ENCODE data around the gene USP6NL. TPM values are rescaled to one million over a fixed set of nuclear protein-coding genes. Genes with fewer than 3 reads are reported as not detected.
A peak's percentile ranks its signal among the peaks of the same experiment; 100 is the strongest.

USP6NL gene
- total and polyA plus RNA-seq, 5 donors from 2014 or later = 0.46 to 2.8 (median 1.7) TPM

GRCh38 chr10:11643039-11643438 lies 31.6 kb upstream of the USP6NL start:
- no peak overlapping the region for H3K27ac Mint-ChIP-seq
- no peaks in the 10 kb centered on the region for H3K9me3 ChIP-seq (ENCODE audit: control insufficient read depth in 2 of 2, low read length in 2 of 2)
- no peak overlapping the region for H3K4me3 Mint-ChIP-seq
- peaks cover 4% of the 10 kb centered on the region for H3K36me3 Mint-ChIP-seq
- H3K27me3 ChIP-seq (ENCODE audit: control insufficient read depth, insufficient read depth, low read length) = no peaks in the 10 kb centered on the region
- DNase-seq (no peak), ATAC-seq (ENCODE audit: low read depth in 2 of 2) (no peak)
- peaks cover 0 to 2% (median 0%) of the 10 kb centered on the region in 7 donors for H3K9me3 Mint-ChIP-seq
- peaks cover 0 to 3% (median 0%) of the 10 kb centered on the region in 4 donors for H3K4me1 Mint-ChIP-seq
- no peak overlapping the region for H3K27ac ChIP-seq (ENCODE audit: insufficient read depth, low read length, poor library complexity, severe bottlenecking)
- no peaks in the 10 kb centered on the region for H3K36me3 ChIP-seq (ENCODE audit: control insufficient read depth, insufficient read depth, low read length)
- H3K27me3 Mint-ChIP-seq = peaks cover 21% of the 10 kb centered on the region
- H3K4me1 ChIP-seq (ENCODE audit: control insufficient read depth, insufficient read depth, low read length, poor library complexity, severe bottlenecking) = no peaks in the 10 kb centered on the region
- no peak overlapping the region for H3K4me3 ChIP-seq (ENCODE audit: low read depth, low read length)

- no peaks in the 10 kb centered on the region for H3K4me1 ChIP-seq (ENCODE audit: control insufficient read depth, insufficient read depth, low read length, poor library complexity, severe bottlenecking)
- Mint-ChIP-seq H3K27ac (no peak overlapping the region), H3K27me3 (peaks cover 21% of the 10 kb centered on the region), H3K9me3 (peaks cover 0 to 2% (median 0%) of the 10 kb centered on the region in 7 donors), H3K4me3 (no peak overlapping the region), H3K4me1 (peaks cover 0 to 3% (median 0%) of the 10 kb centered on the region in 4 donors), H3K36me3 (peaks cover 4% of the 10 kb centered on the region)
- H3K36me3 ChIP-seq (ENCODE audit: control insufficient read depth, insufficient read depth, low read length) = no peaks in the 10 kb centered on the region
- no peak overlapping the region for H3K4me3 ChIP-seq (ENCODE audit: low read depth, low read length)
- DNase-seq = no peak
- no peaks in the 10 kb centered on the region for H3K27me3 ChIP-seq (ENCODE audit: control insufficient read depth, insufficient read depth, low read length)
- no peaks in the 10 kb centered on the region for H3K9me3 ChIP-seq (ENCODE audit: control insufficient read depth in 2 of 2, low read length in 2 of 2)
- H3K27ac ChIP-seq (ENCODE audit: insufficient read depth, low read length, poor library complexity, severe bottlenecking) = no peak overlapping the region
- no peak for ATAC-seq (ENCODE audit: low read depth in 2 of 2)
Measured at GRCh38 chr10:11642566-11642965, 31.1 kb upstream of the USP6NL start.

- H3K27ac Mint-ChIP-seq = peak overlapping the region in 1 of 3 donors; percentile 64
- H3K27me3 ChIP-seq (ENCODE audit: control insufficient read depth, insufficient read depth, low read length) = peaks cover 1% of the 10 kb centered on the region
- DNase-seq (no peak), ATAC-seq (ENCODE audit: low read depth in 2 of 2) (no peak)
- H3K4me1 ChIP-seq (ENCODE audit: control insufficient read depth, insufficient read depth, low read length, poor library complexity, severe bottlenecking) = no peaks in the 10 kb centered on the region
- no peak overlapping the region for H3K4me3 Mint-ChIP-seq
- H3K36me3 ChIP-seq (ENCODE audit: control insufficient read depth, insufficient read depth, low read length) = no peaks in the 10 kb centered on the region
- peaks cover 0 to 1% (median 0%) of the 10 kb centered on the region in 7 donors for H3K9me3 Mint-ChIP-seq
- H3K4me3 ChIP-seq (ENCODE audit: low read depth, low read length) = no peak overlapping the region
- H3K4me1 Mint-ChIP-seq = peaks cover 0 to 3% (median 0%) of the 10 kb centered on the region in 4 donors
- peaks cover 41% of the 10 kb centered on the region for H3K27me3 Mint-ChIP-seq
- H3K27ac ChIP-seq (ENCODE audit: insufficient read depth, low read length, poor library complexity, severe bottlenecking) = no peak overlapping the region
- no peaks in the 10 kb centered on the region for H3K9me3 ChIP-seq (ENCODE audit: control insufficient read depth in 2 of 2, low read length in 2 of 2)
- H3K36me3 Mint-ChIP-seq = peaks cover 4% of the 10 kb centered on the region
Measured at GRCh38 chr10:11639849-11640764, 28.7 kb upstream of the USP6NL start.

GRCh38 chr10:11639362-11639761 lies 27.9 kb upstream of the USP6NL start:
- no peak overlapping the region for H3K4me3 ChIP-seq (ENCODE audit: low read depth, low read length)
- no peak for ATAC-seq (ENCODE audit: low read depth in 2 of 2)
- peak overlapping the region in 1 of 3 donors; percentile 66 for H3K27ac Mint-ChIP-seq

GRCh38 chr10:11638055-11638698 lies 26.7 kb upstream of the USP6NL start:
- no peak overlapping the region for H3K27ac ChIP-seq (ENCODE audit: insufficient read depth, low read length, poor library complexity, severe bottlenecking)
- no peaks in the 10 kb centered on the region for H3K4me1 ChIP-seq (ENCODE audit: control insufficient read depth, insufficient read depth, low read length, poor library complexity, severe bottlenecking)
- no peak overlapping the region for H3K4me3 ChIP-seq (ENCODE audit: low read depth, low read length)
- no peaks in the 10 kb centered on the region for H3K36me3 ChIP-seq (ENCODE audit: control insufficient read depth, insufficient read depth, low read length)
- ATAC-seq (ENCODE audit: low read depth in 2 of 2) (no peak), DNase-seq (no peak)
- Mint-ChIP-seq H3K27me3 (peaks cover 50% of the 10 kb centered on the region), H3K27ac (no peak overlapping the region), H3K9me3 (peaks cover 0 to 1% (median 0%) of the 10 kb centered on the region in 7 donors), H3K4me3 (no peak overlapping the region), H3K36me3 (peaks cover 4% of the 10 kb centered on the region), H3K4me1 (peaks cover 0 to 6% (median 1%) of the 10 kb centered on the region in 4 donors)
- no peaks in the 10 kb centered on the region for H3K9me3 ChIP-seq (ENCODE audit: control insufficient read depth in 2 of 2, low read length in 2 of 2)
- H3K27me3 ChIP-seq (ENCODE audit: control insufficient read depth, insufficient read depth, low read length) = peaks cover 3% of the 10 kb centered on the region

More at GRCh38 chr10:11639362-11639761, 27.9 kb upstream of the USP6NL start:
- no peak overlapping the region for H3K4me3 Mint-ChIP-seq
- peaks cover 3% of the 10 kb centered on the region for H3K27me3 ChIP-seq (ENCODE audit: control insufficient read depth, insufficient read depth, low read length)
- H3K4me1 ChIP-seq (ENCODE audit: control insufficient read depth, insufficient read depth, low read length, poor library complexity, severe bottlenecking) = no peaks in the 10 kb centered on the region
- no peaks in the 10 kb centered on the region for H3K9me3 ChIP-seq (ENCODE audit: control insufficient read depth in 2 of 2, low read length in 2 of 2)
- H3K36me3 ChIP-seq (ENCODE audit: control insufficient read depth, insufficient read depth, low read length) = no peaks in the 10 kb centered on the region
- peaks cover 0 to 3% (median 0%) of the 10 kb centered on the region in 4 donors for H3K4me1 Mint-ChIP-seq
- H3K36me3 Mint-ChIP-seq = peaks cover 4% of the 10 kb centered on the region
- peaks cover 0 to 1% (median 0%) of the 10 kb centered on the region in 7 donors for H3K9me3 Mint-ChIP-seq
- no peak for DNase-seq
- H3K27me3 Mint-ChIP-seq = peaks cover 43% of the 10 kb centered on the region
- H3K27ac ChIP-seq (ENCODE audit: insufficient read depth, low read length, poor library complexity, severe bottlenecking) = no peak overlapping the region

- ATAC-seq (ENCODE audit: low read depth in 2 of 2) (no peak), DNase-seq (no peak)
- Mint-ChIP-seq H3K9me3 (peaks cover 0 to 1% (median 0%) of the 10 kb centered on the region in 7 donors), H3K4me3 (no peak overlapping the region), H3K4me1 (peaks cover 0 to 14% (median 9%) of the 10 kb centered on the region in 4 donors), H3K27ac (peak overlapping the region in 1 of 3 donors; percentile 0), H3K36me3 (peaks cover 4% of the 10 kb centered on the region), H3K27me3 (peaks cover 61% of the 10 kb centered on the region)
- Histone ChIP-seq H3K9me3 (ENCODE audit: control insufficient read depth in 2 of 2, low read length in 2 of 2) (no peaks in the 10 kb centered on the region), H3K4me1 (ENCODE audit: control insufficient read depth, insufficient read depth, low read length, poor library complexity, severe bottlenecking) (peaks cover 7% of the 10 kb centered on the region), H3K27ac (ENCODE audit: insufficient read depth, low read length, poor library complexity, severe bottlenecking) (no peak overlapping the region), H3K4me3 (ENCODE audit: low read depth, low read length) (no peak overlapping the region), H3K36me3 (ENCODE audit: control insufficient read depth, insufficient read depth, low read length) (no peaks in the 10 kb centered on the region), H3K27me3 (ENCODE audit: control insufficient read depth, insufficient read depth, low read length) (peaks cover 3% of the 10 kb centered on the region)
Measured at GRCh38 chr10:11636697-11637303, 25.4 kb upstream of the USP6NL start.

- Mint-ChIP-seq H3K27me3 (peaks cover 45% of the 10 kb centered on the region), H3K36me3 (no peaks in the 10 kb centered on the region), H3K9me3 (peaks cover 0 to 1% (median 0%) of the 10 kb centered on the region in 7 donors), H3K27ac (peak overlapping the region in 1 of 3 donors; percentile 54), H3K4me1 (peaks cover 0 to 14% (median 9%) of the 10 kb centered on the region in 4 donors), H3K4me3 (peak overlapping the region in 2 of 4 donors; percentile 49 to 65)
- peaks cover 3% of the 10 kb centered on the region for H3K27me3 ChIP-seq (ENCODE audit: control insufficient read depth, insufficient read depth, low read length)
- H3K27ac ChIP-seq (ENCODE audit: insufficient read depth, low read length, poor library complexity, severe bottlenecking) = no peak overlapping the region
- peak in 2 of 3 donors; percentile 32 to 89 for DNase-seq
- peaks cover 11% of the 10 kb centered on the region for H3K4me1 ChIP-seq (ENCODE audit: control insufficient read depth, insufficient read depth, low read length, poor library complexity, severe bottlenecking)
- no peaks in the 10 kb centered on the region for H3K9me3 ChIP-seq (ENCODE audit: control insufficient read depth in 2 of 2, low read length in 2 of 2)
- H3K4me3 ChIP-seq (ENCODE audit: low read depth, low read length) = peak overlapping the region; percentile 22
- peak; percentile 70 to 85 for ATAC-seq (ENCODE audit: low read depth in 2 of 2)
- no peaks in the 10 kb centered on the region for H3K36me3 ChIP-seq (ENCODE audit: control insufficient read depth, insufficient read depth, low read length)
Measured at GRCh38 chr10:11631890-11632587, 20.6 kb upstream of the USP6NL start.

Measured in CD4-positive, CD25-positive, alpha-beta regulatory T cell (primary cell).